ENCODE results near the gene TFAP2E. TPM values are rescaled to one million over a fixed set of nuclear protein-coding genes. Genes with fewer than 3 reads are reported as not detected.

TFAP2E gene
- total RNA-seq, 2 donors from 2014 or later, result 4.7 TPM; not detected in 1

GRCh38 chr1:35599411-35599810 lies 26.3 kb downstream of the TFAP2E start:
- peaks cover 23% of the 10 kb centered on the region for H3K36me3 ChIP-seq
- no peak for ATAC-seq (ENCODE audit: insufficient number of reproducible peaks, low FRiP score, low read depth)
- H3K27ac ChIP-seq, result no peak overlapping the region
- no peaks in the 10 kb centered on the region for H3K4me1 ChIP-seq (ENCODE audit: control insufficient read depth in 1 of 2, low read depth in 2 of 2)
- TF ChIP-seq CTCF (IDR thresholded peaks at IDR 0.05), result no peak
- H3K4me3 ChIP-seq, result no peak overlapping the region
- no peaks in the 10 kb centered on the region for H3K27me3 ChIP-seq (replicated peaks; ENCODE audit: insufficient read depth)
- no peak for DNase-seq (ENCODE audit: low spot score)
- no peaks in the 10 kb centered on the region for H3K9me3 ChIP-seq

GRCh38 chr1:35600593-35600992 lies 27.5 kb downstream of the TFAP2E start:
- no peak for DNase-seq (ENCODE audit: low spot score)
- Histone ChIP-seq H3K27ac (no peak overlapping the region), H3K4me3 (no peak overlapping the region), H3K9me3 (no peaks in the 10 kb centered on the region), H3K36me3 (peaks cover 35% of the 10 kb centered on the region), H3K4me1 (ENCODE audit: control insufficient read depth in 1 of 2, low read depth in 2 of 2) (no peaks in the 10 kb centered on the region), H3K27me3 (replicated peaks; ENCODE audit: insufficient read depth) (no peaks in the 10 kb centered on the region)
- ATAC-seq (ENCODE audit: insufficient number of reproducible peaks, low FRiP score, low read depth), result no peak
- TF ChIP-seq CTCF (IDR thresholded peaks at IDR 0.05), result no peak

DNA sequence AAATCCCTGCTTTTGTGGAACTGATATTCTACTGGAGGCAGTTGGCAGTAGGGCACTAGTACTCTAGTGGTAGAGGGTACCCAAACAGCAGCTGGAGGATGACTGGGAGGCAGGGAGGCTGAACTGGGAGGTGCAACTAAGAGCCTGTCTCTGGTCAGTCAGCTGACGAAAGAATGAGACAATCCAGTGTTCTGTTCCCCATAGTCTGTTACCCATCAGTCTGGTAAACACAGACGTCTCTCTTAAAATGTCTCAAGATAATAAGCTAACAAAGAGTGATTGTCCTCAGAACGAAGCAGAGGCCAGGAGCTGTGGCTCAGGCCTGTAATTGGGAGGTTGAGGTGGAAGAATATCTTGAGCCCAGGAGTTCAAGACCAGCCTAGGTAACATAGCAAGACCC lies 30.4 kb downstream of the TFAP2E start:
- no peaks in the 10 kb centered on the region for H3K27me3 ChIP-seq (replicated peaks; ENCODE audit: insufficient read depth)
- H3K36me3 ChIP-seq, result peaks cover 47% of the 10 kb centered on the region
- no peaks in the 10 kb centered on the region for H3K4me1 ChIP-seq (ENCODE audit: control insufficient read depth in 1 of 2, low read depth in 2 of 2)
- no peak for TF ChIP-seq CTCF (IDR thresholded peaks at IDR 0.05)
- DNase-seq (ENCODE audit: low spot score) (no peak), ATAC-seq (ENCODE audit: insufficient number of reproducible peaks, low FRiP score, low read depth) (no peak)
- no peak overlapping the region for H3K4me3 ChIP-seq
- H3K27ac ChIP-seq, result no peak overlapping the region
- no peaks in the 10 kb centered on the region for H3K9me3 ChIP-seq

DNA sequence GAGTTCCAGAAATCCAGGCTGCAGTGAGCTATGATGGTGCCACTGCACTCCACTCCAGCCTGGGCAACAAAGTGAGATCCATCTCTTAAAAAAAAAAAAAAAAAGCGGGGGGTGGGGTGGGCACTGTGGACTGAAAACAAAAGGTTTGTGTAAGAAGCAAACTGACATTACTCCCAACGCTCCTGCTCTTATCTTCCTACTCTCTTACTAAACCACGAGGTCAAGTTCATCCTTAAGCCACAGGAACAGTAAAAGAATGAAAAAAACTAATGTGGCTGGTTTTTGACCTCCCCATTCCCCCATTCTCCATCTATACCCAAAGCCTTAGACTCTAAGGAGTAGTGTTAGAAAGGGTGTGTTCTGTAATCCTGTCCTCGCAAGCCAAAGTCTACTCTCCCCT lies 30.8 kb downstream of the TFAP2E start:
- no peak for ATAC-seq (ENCODE audit: insufficient number of reproducible peaks, low FRiP score, low read depth)
- Histone ChIP-seq H3K27ac (no peak overlapping the region), H3K36me3 (peaks cover 51% of the 10 kb centered on the region)

GRCh38 chr1:35605071-35605866 lies 32.2 kb downstream of the TFAP2E start:
- Histone ChIP-seq H3K4me3 (no peak overlapping the region), H3K27ac (no peak overlapping the region), H3K4me1 (ENCODE audit: control insufficient read depth in 1 of 2, low read depth in 2 of 2) (no peaks in the 10 kb centered on the region), H3K36me3 (peaks cover 54% of the 10 kb centered on the region), H3K9me3 (no peaks in the 10 kb centered on the region), H3K27me3 (replicated peaks; ENCODE audit: insufficient read depth) (no peaks in the 10 kb centered on the region)
- no peak for TF ChIP-seq CTCF (IDR thresholded peaks at IDR 0.05)
- no peak for DNase-seq (ENCODE audit: low spot score)
- no peak for ATAC-seq (ENCODE audit: insufficient number of reproducible peaks, low FRiP score, low read depth)

More for the DNA sequence above, 30.8 kb downstream of the TFAP2E start:
- no peak for TF ChIP-seq CTCF (IDR thresholded peaks at IDR 0.05)
- Histone ChIP-seq H3K9me3 (no peaks in the 10 kb centered on the region), H3K4me3 (no peak overlapping the region), H3K4me1 (ENCODE audit: control insufficient read depth in 1 of 2, low read depth in 2 of 2) (no peaks in the 10 kb centered on the region), H3K27me3 (replicated peaks; ENCODE audit: insufficient read depth) (no peaks in the 10 kb centered on the region)
- no peak for DNase-seq (ENCODE audit: low spot score)
